B cell (primary cell): ENCODE data around the gene EDARADD. TPM values are rescaled to one million over a fixed set of nuclear protein-coding genes. Genes with fewer than 3 reads are reported as not detected.

Source experiments
- ATAC-seq: fragments of 200-7000 bp; cut with Tn5 transposase; one replicate; pipeline ENCODE4 v1.10.0; 2021; ENCODE audit warnings: low read depth, mild to moderate bottlenecking, moderate number of reproducible peaks, moderate library complexity
- CTCF ChIA-PET: fragments of 350-600 bp; sonication (Branson Sonifier 250); formaldehyde crosslinking; loops from one replicate; lab custom pipeline; 2021; ENCODE audit warnings: antibody characterized with exemption, inconsistent platforms; lab: Charles Lee
- POLR2A ChIA-PET: fragments of 350-600 bp; sonication (Branson Sonifier 250); formaldehyde crosslinking; loops from one replicate; lab custom pipeline; 2021; ENCODE audit warnings: antibody characterized with exemption; lab: Charles Lee
- DNase-seq: peaks from one replicate; pipeline ENCODE4 v3.0.0; 2013
- H2AFZ ChIP-seq: 2 replicates; pipeline ENCODE4 v1.6.1; 2012; ENCODE audit warnings: mild to moderate bottlenecking, low read depth, low read length; ENCODE audit not compliant: insufficient read depth, poor library complexity, severe bottlenecking
- H3K27ac ChIP-seq, 2 donors: 1 replicate in 1 of 2; 2 replicates in 1 of 2; pipeline ENCODE4 v1.5.1; 2012 to 2013; ENCODE audit warnings: low read length in 2 of 2, mild to moderate bottlenecking in 2 of 2, moderate library complexity in 1 of 2
- H3K27me3 ChIP-seq, 4 experiments: fragments of 200-600 bp in 1 of 4; sonication (generic) in 1 of 4; replicated peaks in 1 of 4; 1 replicate in 2 of 4; 2 replicates in 2 of 4; pipeline versions ENCODE4 v1.6.1 to v1.7.0; 2013 to 2016; ENCODE audit warnings: low read length in 3 of 4, mild to moderate bottlenecking in 2 of 4, mixed read lengths in 1 of 4, moderate library complexity in 1 of 4; ENCODE audit not compliant: insufficient read depth in 4 of 4, control insufficient read depth in 3 of 4; ENCODE audit errors: control extremely low read depth in 1 of 4
- H3K36me3 ChIP-seq, 2 experiments: replicated peaks in 1 of 2; 1 replicate in 1 of 2; 2 replicates in 1 of 2; pipeline versions ENCODE4 v1.6.1 to v1.7.1; 2013; ENCODE audit warnings: low read length in 1 of 2; ENCODE audit not compliant: insufficient read depth in 2 of 2, control insufficient read depth in 1 of 2; ENCODE audit errors: control extremely low read depth in 1 of 2, extremely low read depth in 1 of 2
- H3K4me1 ChIP-seq, 2 donors: fragments of 200-600 bp in 1 of 2; sonication (generic) in 1 of 2; 1 replicate in 1 of 2; 2 replicates in 1 of 2; pipeline versions ENCODE4 v1.5.1 to v1.6.1; 2013 to 2017; ENCODE audit warnings: low read length in 2 of 2; ENCODE audit not compliant: control insufficient read depth in 2 of 2, insufficient read depth in 2 of 2
- H3K4me2 ChIP-seq: replicated peaks from 2 replicates; pipeline ENCODE3; 2012; ENCODE audit warnings: mild to moderate bottlenecking, low read depth, low read length; ENCODE audit not compliant: poor library complexity, severe bottlenecking
- H3K4me3 ChIP-seq, 5 experiments: fragments of 200-600 bp in 1 of 5; sonication (generic) in 1 of 5; 1 replicate in 3 of 5; 2 replicates in 2 of 5; pipeline versions ENCODE4 v1.5.1 to v1.7.0; 2011 to 2016; ENCODE audit warnings: low read length in 4 of 5, mild to moderate bottlenecking in 4 of 5, low read depth in 2 of 5, control low read depth in 1 of 5, moderate library complexity in 1 of 5; ENCODE audit not compliant: insufficient read depth in 1 of 5; ENCODE audit errors: control extremely low read depth in 1 of 5, extremely low read depth in 1 of 5
- H3K79me2 ChIP-seq: fragments of 200-600 bp; sonication (generic); one replicate; pipeline ENCODE4 v1.6.0; 2016; ENCODE audit warnings: low read length; ENCODE audit not compliant: control insufficient read depth, insufficient read depth
- H3K9ac ChIP-seq: fragments of 200-600 bp; sonication (generic); 2 replicates; pipeline ENCODE4 v1.6.1; 2017; ENCODE audit warnings: mild to moderate bottlenecking, low read length, moderate library complexity
- H3K9me3 ChIP-seq, 3 donors: one replicate each; pipeline versions ENCODE4 v1.6.1 to v1.7.1; 2013; ENCODE audit warnings: low read length in 2 of 3; ENCODE audit not compliant: control insufficient read depth in 2 of 3, insufficient read depth in 1 of 3; ENCODE audit errors: control extremely low read depth in 1 of 3
- H4K20me1 ChIP-seq: 2 replicates; pipeline ENCODE4 v1.6.0; 2012; ENCODE audit warnings: mild to moderate bottlenecking, low read length; ENCODE audit not compliant: insufficient read depth, control insufficient read depth, poor library complexity, severe bottlenecking
- H3K27ac Mint-ChIP-seq: one replicate; pipeline ENCODE4 v1.8.0; 2021; ENCODE audit warnings: mixed read lengths
- H3K27me3 Mint-ChIP-seq: one replicate; pipeline ENCODE4 v1.8.0; 2021; ENCODE audit warnings: mixed read lengths
- H3K4me1 Mint-ChIP-seq: one replicate; pipeline ENCODE4 v1.8.0; 2021; ENCODE audit warnings: mixed read lengths
- H3K4me3 Mint-ChIP-seq: one replicate; pipeline ENCODE4 v1.8.0; 2021; ENCODE audit warnings: mixed read lengths
- H3K9me3 Mint-ChIP-seq: one replicate; pipeline ENCODE4 v1.8.0; 2022; ENCODE audit warnings: mixed read lengths; ENCODE audit not compliant: insufficient read depth
- EZH2 ChIP-seq: IDR thresholded peaks from 2 replicates; pipeline ENCODE4 v1.6.1; 2012; ENCODE audit warnings: borderline replicate concordance, low read depth, mild to moderate bottlenecking, moderate library complexity, low read length; ENCODE audit not compliant: insufficient read depth, poor library complexity, severe bottlenecking
- WGBS: methylation state at CpG from one replicate; pipeline ENCODE4 v1.1.5; 2013; ENCODE audit warnings: missing lambda C conversion rate; ENCODE audit not compliant: insufficient coverage; 5-methylcytosine and 5-hydroxymethylcytosine counted together
- intact Hi-C: fragments of 100-400 bp; cut with micrococcal nuclease; formaldehyde crosslinking; loops from one replicate; pipeline ENCODE4 v1.10.0; 2022
- polyA plus RNA-seq: library from polyadenylated mRNA; depleted of rRNA; stranded (reverse); fragments of >200 nt; gene quantifications from 2 replicates; pipeline ENCODE4 v1.2.3, GENCODE V29; 2012
- total RNA-seq, 2 donors: library from RNA; stranded (reverse); fragments of 120-200 nt in 1 of 2; gene quantifications; 1 replicate in 1 of 2; 2 replicates in 1 of 2; pipeline versions ENCODE4 v1.2.3 to v1.2.4, GENCODE V29; 2013 to 2022
- TF ChIP-seq, protein P1 (sequence below): fragments of 200-600 bp; IDR thresholded peaks from one replicate; pipeline ENCODE4 v1.8.0; 2022; ENCODE audit warnings: antibody characterized with exemption, mild to moderate bottlenecking

Gene EDARADD
- total and polyA plus RNA-seq, 2 donors (not counting 1 experiment from before 2014, with no cell fraction given), result 0.15 TPM; not detected in 1

DNA sequence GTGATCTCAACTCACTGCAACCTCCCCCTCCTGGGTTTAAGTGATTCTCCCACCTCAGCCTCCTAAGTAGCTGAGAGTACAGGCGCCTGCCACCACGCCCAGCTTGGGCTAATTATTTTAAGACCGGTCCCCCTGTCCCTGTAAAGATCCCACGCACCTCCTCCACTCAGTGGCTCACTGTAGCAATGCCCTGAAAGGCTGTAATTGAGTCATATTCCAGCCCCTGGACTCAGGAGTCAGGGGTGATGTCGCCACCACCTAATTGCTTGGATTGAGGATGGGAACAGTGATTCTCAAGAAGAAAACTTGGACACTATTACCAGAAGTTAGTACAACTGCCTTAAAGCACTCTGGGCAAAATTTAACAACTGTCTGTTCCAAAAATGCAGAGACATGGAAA lies 3.1 kb upstream of the EDARADD start:
- Histone ChIP-seq H3K9ac (no peak overlapping the region), H4K20me1 (no peaks in the 10 kb centered on the region), H3K27ac (no peak overlapping the region), H3K4me3 (no peak overlapping the region), H3K4me1 (peaks cover 19 to 20% of the 10 kb centered on the region in 2 donors), H3K36me3 (no peaks in the 10 kb centered on the region), H2AFZ (no peak overlapping the region), H3K4me2 (no peak overlapping the region), H3K9me3 (no peaks in the 10 kb centered on the region), H3K27me3 (peaks cover 0 to 24% (median 10%) of the 10 kb centered on the region in 4 experiments), H3K79me2 (no peaks in the 10 kb centered on the region)
- H3K4me3 Mint-ChIP-seq, result no peak overlapping the region
- H3K4me1 Mint-ChIP-seq, result peaks cover 19% of the 10 kb centered on the region
- intact Hi-C loops, result no loop called here
- H3K27me3 Mint-ChIP-seq, result peaks cover 38% of the 10 kb centered on the region
- ATAC-seq (no peak), DNase-seq (no peak)
- POLR2A ChIA-PET, result no interaction called here
- TF ChIP-seq EZH2, result no peak
- TF ChIP-seq, protein P1, sequence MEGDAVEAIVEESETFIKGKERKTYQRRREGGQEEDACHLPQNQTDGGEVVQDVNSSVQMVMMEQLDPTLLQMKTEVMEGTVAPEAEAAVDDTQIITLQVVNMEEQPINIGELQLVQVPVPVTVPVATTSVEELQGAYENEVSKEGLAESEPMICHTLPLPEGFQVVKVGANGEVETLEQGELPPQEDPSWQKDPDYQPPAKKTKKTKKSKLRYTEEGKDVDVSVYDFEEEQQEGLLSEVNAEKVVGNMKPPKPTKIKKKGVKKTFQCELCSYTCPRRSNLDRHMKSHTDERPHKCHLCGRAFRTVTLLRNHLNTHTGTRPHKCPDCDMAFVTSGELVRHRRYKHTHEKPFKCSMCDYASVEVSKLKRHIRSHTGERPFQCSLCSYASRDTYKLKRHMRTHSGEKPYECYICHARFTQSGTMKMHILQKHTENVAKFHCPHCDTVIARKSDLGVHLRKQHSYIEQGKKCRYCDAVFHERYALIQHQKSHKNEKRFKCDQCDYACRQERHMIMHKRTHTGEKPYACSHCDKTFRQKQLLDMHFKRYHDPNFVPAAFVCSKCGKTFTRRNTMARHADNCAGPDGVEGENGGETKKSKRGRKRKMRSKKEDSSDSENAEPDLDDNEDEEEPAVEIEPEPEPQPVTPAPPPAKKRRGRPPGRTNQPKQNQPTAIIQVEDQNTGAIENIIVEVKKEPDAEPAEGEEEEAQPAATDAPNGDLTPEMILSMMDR, result no peak
- CTCF ChIA-PET, result no interaction called here
- 94% methylated on average over 3 of the region's 5 CpGs for WGBS
- H3K27ac Mint-ChIP-seq, result no peak overlapping the region
- no peaks in the 10 kb centered on the region for H3K9me3 Mint-ChIP-seq

DNA sequence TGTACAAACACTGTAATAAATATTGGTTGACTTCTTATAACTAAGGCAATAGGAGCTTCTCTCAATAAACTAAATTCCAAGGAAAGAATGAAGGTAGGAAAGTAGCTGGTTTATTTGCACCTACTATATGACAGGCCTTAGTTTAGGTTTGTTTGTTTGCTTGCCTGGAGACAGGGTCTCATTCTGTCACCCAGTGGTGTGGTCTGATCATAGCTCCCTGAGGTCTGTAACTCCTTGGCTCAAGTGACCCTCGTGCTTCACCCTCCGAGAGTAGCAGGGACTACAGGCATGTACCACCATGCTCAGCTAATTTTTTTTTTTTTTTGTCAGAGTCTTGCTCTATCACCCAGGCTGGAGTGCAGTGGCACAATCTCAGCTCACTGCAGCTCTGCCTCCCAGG lies 1.9 kb upstream of the EDARADD start:
- peaks cover 23% of the 10 kb centered on the region for H3K4me1 Mint-ChIP-seq
- ChIA-PET POLR2A (no interaction called here), CTCF (no interaction called here)
- H3K4me2 ChIP-seq, result no peak overlapping the region
- no peak overlapping the region for H3K4me3 Mint-ChIP-seq
- no peak overlapping the region for H3K27ac ChIP-seq
- H4K20me1 ChIP-seq, result no peaks in the 10 kb centered on the region
- ATAC-seq (no peak), DNase-seq (no peak)
- no peaks in the 10 kb centered on the region for H3K79me2 ChIP-seq
- no peak overlapping the region for H3K27ac Mint-ChIP-seq
- no peak overlapping the region for H3K9ac ChIP-seq
- H3K27me3 ChIP-seq, result peaks cover 0 to 33% (median 11%) of the 10 kb centered on the region in 4 experiments
- H3K4me1 ChIP-seq, result peaks cover 22 to 25% of the 10 kb centered on the region in 2 donors
- H3K36me3 ChIP-seq, result no peaks in the 10 kb centered on the region
- TF ChIP-seq EZH2, result no peak
- TF ChIP-seq, protein P1, result no peak
- H2AFZ ChIP-seq, result no peak overlapping the region
- H3K27me3 Mint-ChIP-seq, result peaks cover 44% of the 10 kb centered on the region
- no peaks in the 10 kb centered on the region for H3K9me3 Mint-ChIP-seq
- intact Hi-C loops, result no loop called here
- 80% methylated on average over 1 of the region's 2 CpGs for WGBS
- no peaks in the 10 kb centered on the region for H3K9me3 ChIP-seq
- H3K4me3 ChIP-seq, result no peak overlapping the region
